Activated B cell treated with CpG ODN at 0.5 μM for 24 hours (primary cell): Measurements from ENCODE around the gene NXF2. TPM values are rescaled to one million over a fixed set of nuclear protein-coding genes. Genes with fewer than 3 reads are reported as not detected.
"Not testable (repeated sequence)": the region's sequence is repeated elsewhere in the genome, so short reads cannot be mapped to it uniquely, and the experiment has no call there.

ENCODE experiments used
- ATAC-seq: fragments of 200-7000 bp; cut with Tn5 transposase; one replicate; pipeline ENCODE4 v1.10.0; 2021; ENCODE audit warnings: low read depth, mild to moderate bottlenecking, moderate library complexity
- CTCF ChIA-PET: fragments of 350-600 bp; sonication (Branson Sonifier 250); formaldehyde crosslinking; loops from one replicate; lab custom pipeline; 2021; ENCODE audit warnings: antibody characterized with exemption; lab: Charles Lee
- POLR2A ChIA-PET: fragments of 350-600 bp; sonication (Branson Sonifier 250); formaldehyde crosslinking; loops from one replicate; lab custom pipeline; 2021; ENCODE audit warnings: antibody characterized with exemption; lab: Charles Lee
- DNase-seq: peaks from one replicate; pipeline ENCODE4 v3.0.0; 2022
- H3K27ac Mint-ChIP-seq: one replicate; pipeline ENCODE4 v1.8.0; 2020; ENCODE audit warnings: mixed read lengths
- H3K27me3 Mint-ChIP-seq: one replicate; pipeline ENCODE4 v1.8.0; 2021; ENCODE audit warnings: mixed read lengths
- H3K36me3 Mint-ChIP-seq: one replicate; pipeline ENCODE4 v1.8.0; 2021; ENCODE audit warnings: low read depth, mixed read lengths
- H3K4me1 Mint-ChIP-seq: one replicate; pipeline ENCODE4 v1.8.0; 2021; ENCODE audit warnings: mixed read lengths
- H3K4me3 Mint-ChIP-seq: one replicate; pipeline ENCODE4 v1.8.0; 2020; ENCODE audit warnings: mild to moderate bottlenecking, mixed read lengths
- H3K9me3 Mint-ChIP-seq: one replicate; pipeline ENCODE4 v1.8.0; 2020; ENCODE audit warnings: mixed read lengths
- intact Hi-C: fragments of 100-400 bp; cut with micrococcal nuclease; formaldehyde crosslinking; loops from one replicate; pipeline ENCODE4 v1.15.1; 2024
- total RNA-seq: library from RNA; stranded (reverse); gene quantifications from 2 replicates; pipeline ENCODE4 v1.2.3, GENCODE V29; 2022
- TF ChIP-seq, protein P1 (sequence below): fragments of 200-600 bp; IDR thresholded peaks from one replicate; pipeline ENCODE4 v1.8.0; 2022; ENCODE audit warnings: antibody characterized with exemption, mild to moderate bottlenecking

NXF2 gene, protein sequence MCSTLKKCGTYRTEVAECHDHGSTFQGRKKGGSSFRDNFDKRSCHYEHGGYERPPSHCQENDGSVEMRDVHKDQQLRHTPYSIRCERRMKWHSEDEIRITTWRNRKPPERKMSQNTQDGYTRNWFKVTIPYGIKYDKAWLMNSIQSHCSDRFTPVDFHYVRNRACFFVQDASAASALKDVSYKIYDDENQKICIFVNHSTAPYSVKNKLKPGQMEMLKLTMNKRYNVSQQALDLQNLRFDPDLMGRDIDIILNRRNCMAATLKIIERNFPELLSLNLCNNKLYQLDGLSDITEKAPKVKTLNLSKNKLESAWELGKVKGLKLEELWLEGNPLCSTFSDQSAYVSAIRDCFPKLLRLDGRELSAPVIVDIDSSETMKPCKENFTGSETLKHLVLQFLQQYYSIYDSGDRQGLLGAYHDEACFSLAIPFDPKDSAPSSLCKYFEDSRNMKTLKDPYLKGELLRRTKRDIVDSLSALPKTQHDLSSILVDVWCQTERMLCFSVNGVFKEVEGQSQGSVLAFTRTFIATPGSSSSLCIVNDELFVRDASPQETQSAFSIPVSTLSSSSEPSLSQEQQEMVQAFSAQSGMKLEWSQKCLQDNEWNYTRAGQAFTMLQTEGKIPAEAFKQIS
- total RNA-seq: not detected in 2 replicates

DNA sequence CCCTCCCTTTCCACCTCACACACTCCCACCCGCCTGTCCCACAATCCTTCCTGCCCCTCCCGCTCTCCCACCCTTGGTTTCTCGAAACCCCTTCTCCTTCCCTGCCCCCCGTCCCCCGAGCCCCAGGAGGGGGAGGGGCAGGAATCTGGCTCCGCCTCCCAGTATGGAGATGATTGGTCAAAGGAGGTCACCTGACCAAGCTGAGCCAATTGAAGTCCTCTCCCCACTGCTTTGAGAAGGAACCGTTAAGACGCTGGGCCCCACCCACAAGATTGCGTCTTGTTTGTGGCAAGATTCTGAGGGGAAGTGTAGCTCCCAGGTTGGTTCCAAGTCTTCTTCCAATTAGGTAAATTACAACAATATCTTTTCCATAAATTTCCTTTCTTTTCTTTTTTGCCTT lies at the start of gene NXF2:
Gene NXF2, plus strand, starts transcription at position 275 of the 400 bp plus-strand sequence. CDS start 59,912 bp downstream, outside the sequence.
- ATAC-seq, H3K27ac Mint-ChIP-seq, H3K36me3 Mint-ChIP-seq, CTCF ChIA-PET, intact Hi-C loops, H3K9me3 Mint-ChIP-seq, POLR2A ChIA-PET, DNase-seq, H3K4me1 Mint-ChIP-seq, H3K27me3 Mint-ChIP-seq, H3K4me3 Mint-ChIP-seq: not testable (repeated sequence)

DNA sequence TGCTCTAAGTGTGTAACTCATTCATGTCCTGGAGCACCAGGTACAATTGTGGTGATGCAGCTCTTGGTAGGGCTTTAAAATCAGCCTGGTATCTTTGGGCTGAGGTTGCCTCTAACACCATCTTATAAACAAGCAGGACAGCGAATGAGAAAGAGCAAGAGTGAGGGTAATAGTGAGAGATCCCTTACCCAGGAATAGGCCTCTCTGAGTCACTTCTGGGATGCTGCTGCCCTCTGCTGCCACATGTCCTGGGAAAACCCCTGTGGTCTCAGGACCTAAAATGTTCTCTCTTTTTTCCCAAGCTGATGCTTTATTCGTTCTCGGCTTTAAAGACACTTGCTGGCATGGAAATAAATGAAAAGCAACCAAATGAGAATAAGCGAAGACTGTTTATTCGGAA lies 39.0 kb upstream of the NXF2 start:
- POLR2A ChIA-PET, DNase-seq, H3K36me3 Mint-ChIP-seq, H3K27me3 Mint-ChIP-seq, H3K4me1 Mint-ChIP-seq, ATAC-seq, H3K9me3 Mint-ChIP-seq, CTCF ChIA-PET, intact Hi-C loops, H3K4me3 Mint-ChIP-seq, H3K27ac Mint-ChIP-seq: not testable (repeated sequence)

DNA sequence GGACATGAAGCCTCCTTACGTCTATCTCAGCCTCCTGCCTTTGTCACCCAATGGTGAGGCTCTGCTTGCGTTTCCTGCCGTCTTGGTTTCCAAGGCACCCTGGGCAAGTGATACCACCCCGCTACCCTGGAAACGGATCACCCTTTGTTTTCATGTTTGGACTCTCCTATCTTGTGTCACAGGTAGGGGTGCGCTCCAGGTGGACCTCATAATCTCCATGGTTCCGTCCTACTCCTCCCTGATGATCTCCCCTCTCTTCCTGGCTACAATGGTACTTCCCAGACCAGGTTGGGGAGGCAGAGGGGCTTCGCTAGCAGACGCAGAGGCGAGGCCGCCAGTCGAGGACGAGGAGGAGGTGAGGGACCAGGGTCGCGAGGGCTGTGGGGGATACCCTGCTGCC lies 32.0 kb upstream of the NXF2 start, which contains the start of gene TCP11X1:
Gene TCP11X1, plus strand, starts transcription at position 316 of the 400 bp plus-strand sequence.
- DNase-seq, H3K36me3 Mint-ChIP-seq, H3K4me1 Mint-ChIP-seq, intact Hi-C loops, ATAC-seq, POLR2A ChIA-PET, H3K27ac Mint-ChIP-seq, H3K4me3 Mint-ChIP-seq, CTCF ChIA-PET, H3K27me3 Mint-ChIP-seq, H3K9me3 Mint-ChIP-seq: not testable (repeated sequence)

DNA sequence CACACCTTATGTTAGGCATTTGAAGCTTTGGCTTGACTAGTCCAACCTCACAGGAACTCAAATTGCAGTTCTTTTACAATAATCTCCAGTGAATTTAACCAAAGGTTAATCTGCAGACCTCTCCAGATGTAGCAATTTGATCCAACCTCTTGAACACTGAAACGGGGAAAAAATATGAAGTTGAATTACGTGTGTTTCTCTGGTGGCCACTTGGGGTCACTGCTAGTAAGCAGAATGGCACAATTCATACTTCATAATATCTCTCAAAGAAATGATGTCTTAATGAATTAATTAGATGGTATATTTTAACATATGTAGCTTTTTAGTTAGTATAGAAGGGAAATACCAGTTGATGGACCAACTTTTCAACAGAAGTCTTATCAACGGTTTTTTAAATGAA lies 30.5 kb upstream of the NXF2 start:
- DNase-seq, ATAC-seq, H3K4me1 Mint-ChIP-seq, H3K27ac Mint-ChIP-seq, H3K9me3 Mint-ChIP-seq, CTCF ChIA-PET, H3K27me3 Mint-ChIP-seq, H3K4me3 Mint-ChIP-seq, POLR2A ChIA-PET, intact Hi-C loops, H3K36me3 Mint-ChIP-seq: not testable (repeated sequence)

DNA sequence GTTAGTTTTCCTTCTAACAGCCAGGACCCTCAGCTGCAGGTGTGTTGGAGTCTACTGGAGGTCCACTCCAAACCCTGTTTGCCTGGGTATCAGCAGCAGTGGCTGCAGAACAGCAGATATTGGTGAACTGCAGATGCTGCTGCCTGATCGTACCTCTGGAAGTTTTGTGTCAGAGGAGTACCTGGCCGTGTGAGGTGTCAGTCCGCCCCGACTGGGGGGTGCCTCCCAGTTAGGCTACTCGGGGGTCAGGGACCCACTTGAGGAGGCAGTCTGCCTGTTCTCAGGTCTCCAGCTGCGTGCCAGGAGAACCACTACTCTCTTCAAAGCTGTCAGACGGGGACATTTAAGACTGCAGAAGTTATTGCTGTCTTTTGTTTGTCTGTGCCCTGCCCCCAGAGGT lies 11.3 kb upstream of the NXF2 start:
- H3K27ac Mint-ChIP-seq, POLR2A ChIA-PET, H3K9me3 Mint-ChIP-seq: not testable (repeated sequence)

DNA sequence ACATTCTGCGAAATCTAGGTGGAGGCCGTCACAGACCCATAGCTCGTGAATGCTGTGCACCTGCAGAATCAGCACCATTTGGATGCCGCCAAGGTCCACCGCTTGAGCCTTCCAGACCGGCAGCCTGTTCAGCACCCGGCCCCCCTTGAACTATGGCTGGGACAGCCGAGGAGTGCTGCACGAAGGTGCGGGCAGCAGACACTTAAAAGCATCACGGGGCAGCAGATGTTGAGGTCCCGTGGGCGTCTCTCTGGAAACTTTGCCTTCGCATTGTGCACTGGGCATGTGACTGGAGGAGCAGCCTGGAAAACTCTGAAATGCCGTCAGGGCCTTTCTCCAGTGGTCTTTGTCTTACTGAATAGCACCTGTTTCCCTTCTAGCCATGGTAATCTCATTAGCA lies 6.7 kb upstream of the NXF2 start:
- H3K27me3 Mint-ChIP-seq, H3K36me3 Mint-ChIP-seq, DNase-seq, intact Hi-C loops, CTCF ChIA-PET, H3K4me1 Mint-ChIP-seq, H3K27ac Mint-ChIP-seq, H3K4me3 Mint-ChIP-seq, POLR2A ChIA-PET, ATAC-seq, H3K9me3 Mint-ChIP-seq: not testable (repeated sequence)

More for the DNA sequence above, 11.3 kb upstream of the NXF2 start:
- DNase-seq, intact Hi-C loops, H3K4me1 Mint-ChIP-seq, CTCF ChIA-PET, ATAC-seq, H3K36me3 Mint-ChIP-seq, H3K4me3 Mint-ChIP-seq, H3K27me3 Mint-ChIP-seq: not testable (repeated sequence)

DNA sequence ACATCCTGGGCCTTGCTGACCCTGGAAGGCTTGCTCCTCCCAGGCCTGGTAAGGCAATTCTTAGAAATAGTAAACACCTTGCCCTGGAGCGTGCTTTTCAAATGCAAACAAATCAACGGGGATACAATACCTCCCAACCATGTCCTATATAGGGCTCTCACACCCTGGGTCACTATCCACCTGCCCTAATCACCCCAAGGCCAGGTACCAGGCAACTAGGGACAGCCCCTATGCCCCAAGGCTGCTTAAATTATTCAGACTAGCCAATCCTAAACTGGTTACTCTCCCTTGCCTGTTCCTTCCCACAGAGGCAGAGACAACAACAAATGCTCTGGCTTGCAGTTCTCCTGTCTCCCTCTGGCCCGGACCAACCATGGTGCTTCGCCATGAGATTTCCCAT lies 25.3 kb downstream of the NXF2 start:
- H3K27me3 Mint-ChIP-seq, H3K4me3 Mint-ChIP-seq, intact Hi-C loops, H3K36me3 Mint-ChIP-seq, POLR2A ChIA-PET, H3K27ac Mint-ChIP-seq, H3K9me3 Mint-ChIP-seq, CTCF ChIA-PET, H3K4me1 Mint-ChIP-seq, DNase-seq, ATAC-seq: not testable (repeated sequence)

DNA sequence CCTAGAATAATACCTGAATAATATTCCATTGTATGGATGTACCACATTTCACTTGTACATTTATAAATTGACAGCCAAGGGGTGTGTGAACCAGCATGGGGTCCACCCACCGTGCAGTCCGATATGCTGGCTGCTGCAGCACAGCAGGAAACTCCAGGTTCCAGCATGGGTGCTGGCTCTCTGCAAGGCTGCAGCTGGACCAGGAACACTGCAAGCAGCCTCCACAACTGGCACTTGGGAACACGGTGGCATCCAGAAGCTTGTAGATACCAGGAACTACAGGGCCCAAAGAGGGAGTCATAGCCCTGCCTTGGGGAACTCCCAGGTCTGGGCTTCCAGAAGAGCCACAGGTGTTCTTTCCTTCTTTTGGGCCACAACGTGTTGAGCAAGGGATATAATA lies 91.2 kb downstream of the NXF2 start:
- Mint-ChIP-seq H3K9me3 (no peaks in the 10 kb centered on the region), H3K27me3 (no peaks in the 10 kb centered on the region), H3K27ac (no peak overlapping the region), H3K36me3 (no peaks in the 10 kb centered on the region), H3K4me3 (no peak overlapping the region), H3K4me1 (no peaks in the 10 kb centered on the region)
- ChIA-PET CTCF (no interaction called here), POLR2A (no interaction called here)
- intact Hi-C loops: no loop called here
- DNase-seq: no peak
- no peak for ATAC-seq
- TF ChIP-seq, protein P1, sequence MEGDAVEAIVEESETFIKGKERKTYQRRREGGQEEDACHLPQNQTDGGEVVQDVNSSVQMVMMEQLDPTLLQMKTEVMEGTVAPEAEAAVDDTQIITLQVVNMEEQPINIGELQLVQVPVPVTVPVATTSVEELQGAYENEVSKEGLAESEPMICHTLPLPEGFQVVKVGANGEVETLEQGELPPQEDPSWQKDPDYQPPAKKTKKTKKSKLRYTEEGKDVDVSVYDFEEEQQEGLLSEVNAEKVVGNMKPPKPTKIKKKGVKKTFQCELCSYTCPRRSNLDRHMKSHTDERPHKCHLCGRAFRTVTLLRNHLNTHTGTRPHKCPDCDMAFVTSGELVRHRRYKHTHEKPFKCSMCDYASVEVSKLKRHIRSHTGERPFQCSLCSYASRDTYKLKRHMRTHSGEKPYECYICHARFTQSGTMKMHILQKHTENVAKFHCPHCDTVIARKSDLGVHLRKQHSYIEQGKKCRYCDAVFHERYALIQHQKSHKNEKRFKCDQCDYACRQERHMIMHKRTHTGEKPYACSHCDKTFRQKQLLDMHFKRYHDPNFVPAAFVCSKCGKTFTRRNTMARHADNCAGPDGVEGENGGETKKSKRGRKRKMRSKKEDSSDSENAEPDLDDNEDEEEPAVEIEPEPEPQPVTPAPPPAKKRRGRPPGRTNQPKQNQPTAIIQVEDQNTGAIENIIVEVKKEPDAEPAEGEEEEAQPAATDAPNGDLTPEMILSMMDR: no peak
